ENCODE data around the gene ATP1A3.

Gene ATP1A3

GRCh38 chr19:41928754-41929535, 65.1 kb downstream of the ATP1A3 start:
- H3K9me2 ChIP-seq (replicated peaks; ENCODE audit: insufficient read depth, low read length) = no peaks in the 10 kb centered on the region
- no peaks in the 10 kb centered on the region for H3K9me3 ChIP-seq (replicated peaks; ENCODE audit: insufficient read depth, low read length)
- no peaks in the 10 kb centered on the region for H3K79me2 ChIP-seq (ENCODE audit: low read length)
- no peak for DNase-seq
- H3K4me2 ChIP-seq (ENCODE audit: low read depth, low read length) = peak overlapping the region; percentile 96
- no peaks in the 10 kb centered on the region for H3F3A ChIP-seq (ENCODE audit: insufficient read depth, low read length)
- H4K20me1 ChIP-seq (ENCODE audit: insufficient read depth, low read length) = no peaks in the 10 kb centered on the region
- no peak overlapping the region for H3K27ac ChIP-seq (ENCODE audit: low read length)
- H3K36me3 ChIP-seq (replicated peaks; ENCODE audit: insufficient read depth, low read length) = no peaks in the 10 kb centered on the region
- peak overlapping the region; percentile 61 for H3K4me3 ChIP-seq (ENCODE audit: low read length)
- H3K27me3 ChIP-seq (replicated peaks; ENCODE audit: insufficient read depth, low read length) = peaks cover 98% of the 10 kb centered on the region
- no peak overlapping the region for H3K9ac ChIP-seq (ENCODE audit: low read length)
- peak overlapping the region; percentile 74 for H2AFZ ChIP-seq (ENCODE audit: low read length)
- TF ChIP-seq CTCF (IDR thresholded peaks at IDR 0.05; ENCODE audit: low read length) (no peak), EZH2 (optimal IDR thresholded peaks at IDR 0.05; ENCODE audit: low read depth, low read length) (no peak), EZH2phosphoT487 (IDR thresholded peaks at IDR 0.05; ENCODE audit: low read length) (no peak)
- peaks cover 7% of the 10 kb centered on the region; the same call in 1 of the 2 replicates for H3K4me1 ChIP-seq (ENCODE audit: low read length)

- TF ChIP-seq EZH2phosphoT487 (IDR thresholded peaks at IDR 0.05; ENCODE audit: low read length) (no peak), EZH2 (optimal IDR thresholded peaks at IDR 0.05; ENCODE audit: low read depth, low read length) (no peak), CTCF (IDR thresholded peaks at IDR 0.05; ENCODE audit: low read length) (no peak)
- Histone ChIP-seq H3K9me2 (replicated peaks; ENCODE audit: insufficient read depth, low read length) (no peaks in the 10 kb centered on the region), H3F3A (ENCODE audit: insufficient read depth, low read length) (no peaks in the 10 kb centered on the region), H4K20me1 (ENCODE audit: insufficient read depth, low read length) (no peaks in the 10 kb centered on the region), H3K9me3 (replicated peaks; ENCODE audit: insufficient read depth, low read length) (no peaks in the 10 kb centered on the region), H3K36me3 (replicated peaks; ENCODE audit: insufficient read depth, low read length) (no peaks in the 10 kb centered on the region), H3K79me2 (ENCODE audit: low read length) (no peaks in the 10 kb centered on the region), H3K27me3 (replicated peaks; ENCODE audit: insufficient read depth, low read length) (peaks cover 94% of the 10 kb centered on the region), H3K4me1 (ENCODE audit: low read length) (peaks cover 7% of the 10 kb centered on the region; the same call in 1 of the 2 replicates), H3K27ac (ENCODE audit: low read length) (no peak within 1 kb of the TSS), H3K9ac (ENCODE audit: low read length) (no peak within 1 kb of the TSS), H3K4me3 (ENCODE audit: low read length) (peak within 1 kb of the TSS; percentile 61), H3K4me2 (ENCODE audit: low read depth, low read length) (peak within 1 kb of the TSS; percentile 96), H2AFZ (ENCODE audit: low read length) (peak within 1 kb of the TSS; percentile 74)
- peak; percentile 13 for DNase-seq
Measured at GRCh38 chr19:41928221-41928683, 65.8 kb downstream of the ATP1A3 start, which contains the start of gene ERFL. ERFL (minus strand) TSS chr19:41928449; CDS start chr19:41912919, 15,530 bp downstream.

GRCh38 chr19:41927497-41928192, 66.4 kb downstream of the ATP1A3 start:
- Histone ChIP-seq H3K9ac (ENCODE audit: low read length) (no peak overlapping the region), H2AFZ (ENCODE audit: low read length) (no peak overlapping the region), H3K27me3 (replicated peaks; ENCODE audit: insufficient read depth, low read length) (peaks cover 95% of the 10 kb centered on the region), H3K36me3 (replicated peaks; ENCODE audit: insufficient read depth, low read length) (no peaks in the 10 kb centered on the region), H3K4me1 (ENCODE audit: low read length) (peaks cover 12% of the 10 kb centered on the region; the same call in 1 of the 2 replicates), H4K20me1 (ENCODE audit: insufficient read depth, low read length) (no peaks in the 10 kb centered on the region), H3K4me2 (ENCODE audit: low read depth, low read length) (peak overlapping the region; percentile 96), H3K4me3 (ENCODE audit: low read length) (peak overlapping the region; percentile 61), H3K9me2 (replicated peaks; ENCODE audit: insufficient read depth, low read length) (no peaks in the 10 kb centered on the region), H3K79me2 (ENCODE audit: low read length) (no peaks in the 10 kb centered on the region), H3F3A (ENCODE audit: insufficient read depth, low read length) (no peaks in the 10 kb centered on the region), H3K27ac (ENCODE audit: low read length) (no peak overlapping the region), H3K9me3 (replicated peaks; ENCODE audit: insufficient read depth, low read length) (no peaks in the 10 kb centered on the region)
- no peak for TF ChIP-seq CTCF (IDR thresholded peaks at IDR 0.05; ENCODE audit: low read length)
- no peak for TF ChIP-seq EZH2phosphoT487 (IDR thresholded peaks at IDR 0.05; ENCODE audit: low read length)
- no peak for TF ChIP-seq EZH2 (optimal IDR thresholded peaks at IDR 0.05; ENCODE audit: low read depth, low read length)
- no peak for DNase-seq
